Measurements from ENCODE around the gene AGPAT2.
"Not testable (repeated sequence)": the region's sequence is repeated elsewhere in the genome, so short reads cannot be mapped to it uniquely, and the experiment has no call there.

The AGPAT2 gene

GRCh38 chr9:136720251-136720897 is 33.1 kb upstream of the AGPAT2 start:
- no peak for DNase-seq (ENCODE audit: low spot score)

GRCh38 chr9:136719195-136719880 is 32.1 kb upstream of the AGPAT2 start:
- DNase-seq (ENCODE audit: low spot score), result no peak

DNA sequence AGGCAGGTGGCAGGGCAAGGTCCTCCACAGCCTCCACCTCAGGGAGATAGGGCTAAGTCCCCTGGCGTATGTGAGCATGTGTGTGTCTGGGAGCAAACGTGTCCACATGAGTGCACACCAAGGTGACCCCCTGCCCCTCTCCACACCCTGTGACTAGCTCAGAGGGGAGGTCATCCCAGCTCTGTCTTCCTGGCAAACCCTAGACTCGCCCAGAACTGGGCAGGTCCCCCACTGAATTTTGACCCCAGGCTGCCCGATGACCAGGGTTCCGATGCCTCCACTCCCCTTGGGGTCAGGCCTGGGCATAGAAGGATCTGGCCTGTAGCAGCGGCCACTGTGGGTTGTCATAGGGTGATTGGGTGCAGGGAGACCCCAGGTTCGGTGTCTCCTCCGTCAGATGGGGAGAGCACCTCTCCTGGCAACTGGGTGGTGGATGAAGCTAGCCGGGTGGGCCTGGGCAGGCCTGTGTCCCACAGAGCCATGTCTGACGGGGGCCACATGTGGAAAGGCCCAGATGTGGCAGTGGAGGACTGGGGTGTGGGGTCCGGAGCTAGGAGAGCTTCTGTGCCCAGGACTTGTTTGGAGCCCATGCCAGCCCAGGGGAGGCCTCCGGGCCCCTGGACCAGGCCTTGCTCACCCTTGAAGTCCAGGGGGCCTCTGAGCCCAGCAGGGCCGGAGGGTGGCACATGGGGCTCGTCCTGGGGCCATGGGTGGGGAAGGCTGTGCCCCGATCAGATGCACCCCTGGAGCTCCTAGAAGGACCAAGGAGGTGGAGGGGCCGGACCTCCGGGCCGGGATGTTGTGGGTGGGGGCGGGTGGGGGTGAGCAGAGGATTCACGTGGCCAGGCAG is 31.3 kb upstream of the AGPAT2 start:
- DNase-seq (ENCODE audit: low spot score), result no peak

DNA sequence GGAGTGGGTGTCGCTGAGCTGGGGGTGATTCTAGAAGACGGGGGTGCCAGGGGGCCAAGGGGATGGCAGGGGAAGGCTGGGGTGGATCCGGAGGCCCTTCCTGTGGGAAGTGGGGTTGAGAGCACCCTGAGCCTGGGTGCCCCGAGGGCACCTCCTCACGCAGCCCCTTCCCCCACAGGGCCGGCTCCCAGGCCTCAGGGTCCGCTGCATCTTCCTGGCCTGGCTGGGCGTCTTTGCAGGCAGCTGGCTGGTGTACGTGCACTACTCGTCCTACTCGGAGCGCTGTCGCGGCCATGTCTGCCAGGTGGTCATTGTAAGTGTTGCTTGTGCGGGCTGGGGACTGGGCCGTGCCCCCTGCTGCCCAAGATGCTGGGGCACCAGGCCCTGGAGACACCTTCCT is 30.1 kb upstream of the AGPAT2 start:
- DNase-seq (ENCODE audit: low spot score), result no peak

- no peak for DNase-seq (ENCODE audit: low spot score)
Observed at GRCh38 chr9:136714893-136715274, 27.6 kb upstream of the AGPAT2 start.

DNA sequence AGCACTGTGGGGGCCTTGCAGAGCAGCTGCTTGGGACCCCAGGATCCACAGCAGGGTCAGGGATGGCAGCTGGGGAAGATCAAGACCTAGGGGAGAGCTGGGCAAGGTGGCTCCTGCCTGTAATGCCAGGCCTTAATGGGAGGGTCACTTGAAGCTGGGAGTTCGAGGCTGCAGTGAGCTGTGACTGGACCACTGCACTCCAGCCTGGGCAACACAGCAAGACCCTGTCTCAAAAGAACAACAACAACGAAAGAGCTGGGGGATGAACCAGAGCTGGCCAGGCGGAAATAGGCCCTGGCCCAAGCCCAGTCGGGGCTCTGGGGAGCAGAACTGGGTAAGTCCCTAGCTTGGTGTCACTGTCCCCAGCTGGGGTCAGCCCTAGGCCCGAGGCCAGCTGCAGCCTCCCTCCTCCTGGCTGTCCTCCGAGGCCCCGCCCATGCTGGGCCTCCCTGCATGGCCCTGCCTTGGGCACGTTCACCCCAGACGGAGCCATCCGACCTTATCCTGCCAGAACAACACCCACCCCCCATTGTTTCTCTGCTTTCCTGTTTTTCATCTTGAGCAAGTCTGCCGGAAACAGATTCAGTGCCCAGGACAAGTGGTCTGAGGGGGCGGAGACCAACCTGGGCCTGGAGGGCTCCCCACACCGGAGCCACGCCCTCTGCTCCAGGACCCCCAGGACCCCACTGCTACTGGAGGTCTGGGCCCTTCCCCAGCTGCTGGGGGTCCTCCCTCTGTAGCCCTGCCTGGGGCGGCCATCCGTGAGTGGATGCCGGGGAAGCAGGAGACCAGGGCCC is 27.0 kb upstream of the AGPAT2 start:
- DNase-seq (ENCODE audit: low spot score), result no peak

- no peak for DNase-seq (ENCODE audit: low spot score)
Observed at GRCh38 chr9:136713550-136713949, 26.3 kb upstream of the AGPAT2 start.

- no peak for DNase-seq (ENCODE audit: low spot score)
Observed at GRCh38 chr9:136712690-136713544, 25.7 kb upstream of the AGPAT2 start.

DNA sequence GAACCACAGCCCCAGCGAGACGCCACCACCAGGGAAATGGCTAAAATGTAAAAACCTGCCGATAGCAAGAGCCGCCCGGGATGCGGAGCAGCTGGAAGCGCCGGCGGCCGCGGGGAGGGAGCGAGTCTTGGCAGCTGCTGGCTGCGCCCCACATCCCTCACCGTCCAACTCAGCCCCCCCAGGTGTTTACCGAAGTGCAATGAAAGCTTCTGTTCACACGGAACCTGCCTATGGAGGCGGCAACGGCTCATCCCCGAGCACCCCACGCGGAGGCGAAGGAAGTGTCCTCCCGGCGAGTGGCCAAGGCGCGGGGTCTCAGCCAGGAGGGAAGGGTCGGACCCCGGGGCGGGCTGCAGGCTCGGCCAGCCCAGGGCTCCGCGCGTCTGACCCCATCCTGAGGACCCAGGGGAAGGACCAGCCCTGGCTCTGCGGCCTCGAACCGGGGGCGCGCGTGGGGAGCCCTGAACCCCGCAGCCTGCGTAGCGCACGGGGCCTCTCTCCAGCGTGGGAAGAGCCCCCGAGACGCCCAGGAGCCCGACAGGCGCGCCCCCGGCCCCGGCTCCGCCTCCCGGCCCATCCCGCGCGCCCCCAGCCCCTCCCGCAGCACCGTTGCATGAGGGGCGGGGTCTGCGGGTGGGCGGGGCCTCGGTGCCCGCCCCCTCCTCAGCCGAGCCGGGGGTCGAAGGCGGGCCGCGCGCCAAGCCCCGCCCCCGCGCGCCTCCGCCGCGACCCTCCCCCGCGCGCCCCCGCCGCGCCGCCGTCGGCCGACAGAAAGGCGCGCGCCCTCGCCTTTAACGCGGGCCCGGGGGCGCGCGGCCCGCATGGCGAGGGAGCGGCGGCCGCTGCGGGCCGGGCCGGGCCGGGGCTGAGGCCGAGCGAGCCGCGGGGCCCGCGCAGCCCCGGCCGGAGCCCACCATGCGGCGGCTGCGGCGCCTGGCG is 24.8 kb upstream of the AGPAT2 start, which contains the start of gene DIPK1B:
DIPK1B (plus strand) TSS at position 822 of the 939 bp plus-strand sequence; CDS start at position 916, 94 bp downstream.
- no peak for DNase-seq (ENCODE audit: low spot score)

DNA sequence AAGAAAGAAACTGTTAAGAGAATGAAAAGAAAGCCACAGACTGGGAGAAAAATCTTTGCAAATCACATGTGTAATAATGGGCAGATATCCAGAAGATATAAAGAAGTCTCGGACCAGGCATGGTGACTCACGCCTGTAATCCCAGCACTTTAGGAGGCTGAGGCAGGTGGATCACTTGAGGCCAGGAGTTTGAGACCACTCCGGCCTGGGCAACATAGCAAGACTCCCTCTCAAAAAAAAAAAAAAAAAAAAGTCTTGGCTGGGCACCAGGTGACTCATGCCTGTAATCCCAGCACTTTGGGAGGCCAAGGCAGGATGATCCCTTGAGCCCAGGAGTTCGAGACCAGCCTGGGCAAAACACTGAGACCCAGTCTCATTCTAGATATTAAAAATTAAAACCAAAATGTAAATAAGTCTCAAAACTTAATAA is 24.0 kb upstream of the AGPAT2 start:
- not testable (repeated sequence) for DNase-seq (ENCODE audit: low spot score)

DNA sequence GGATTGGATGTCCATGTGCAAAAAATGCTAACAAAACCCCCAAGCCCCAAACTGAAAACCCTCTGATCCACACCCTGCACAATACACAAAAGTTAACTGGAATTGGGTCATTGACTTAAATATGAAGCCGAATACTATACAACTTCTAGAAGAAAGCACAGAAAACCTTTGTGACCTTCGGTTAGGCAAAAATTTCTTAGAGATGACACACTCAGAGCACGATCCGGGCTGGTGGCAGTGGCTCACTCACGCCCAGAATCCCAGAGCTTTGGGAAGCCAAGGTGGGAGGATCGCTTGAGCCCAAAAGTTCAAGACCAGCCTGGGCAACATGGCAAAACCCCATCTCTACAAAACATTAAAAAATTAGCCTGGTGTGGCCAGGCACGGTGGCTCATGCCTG is 23.3 kb upstream of the AGPAT2 start:
- no peak for DNase-seq (ENCODE audit: low spot score)

GRCh38 chr9:136709454-136710109 is 22.3 kb upstream of the AGPAT2 start:
- DNase-seq (ENCODE audit: low spot score), result no peak

- DNase-seq (ENCODE audit: low spot score), result no peak
Observed at GRCh38 chr9:136707849-136708517, 20.7 kb upstream of the AGPAT2 start.

GRCh38 chr9:136707011-136707410 is 19.8 kb upstream of the AGPAT2 start:
- DNase-seq (ENCODE audit: low spot score), result no peak

DNA sequence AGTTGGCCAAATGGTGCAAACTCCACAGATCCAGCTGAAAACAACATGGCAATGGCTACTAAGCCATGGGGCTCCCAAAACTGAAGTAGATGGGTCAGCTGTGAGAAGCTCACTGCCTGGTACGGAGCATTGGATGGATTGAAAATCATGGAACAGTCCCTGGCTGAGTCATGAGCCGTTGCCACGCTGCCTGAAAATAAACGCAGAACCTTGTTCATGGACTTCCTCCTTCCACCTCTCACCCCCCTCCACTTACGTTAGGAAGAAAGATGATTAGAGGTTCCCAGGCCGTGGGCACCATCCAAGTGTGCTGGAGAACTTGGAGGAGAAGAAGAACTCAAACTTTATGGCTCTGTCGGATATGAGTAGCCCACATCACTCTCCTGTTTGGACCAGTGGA is 18.3 kb upstream of the AGPAT2 start:
- no peak for DNase-seq (ENCODE audit: low spot score)

GRCh38 chr9:136704741-136705140 is 17.5 kb upstream of the AGPAT2 start:
- DNase-seq (ENCODE audit: low spot score), result not testable (repeated sequence)

GRCh38 chr9:136703276-136703860 is 16.1 kb upstream of the AGPAT2 start:
- no peak for DNase-seq (ENCODE audit: low spot score)

DNA sequence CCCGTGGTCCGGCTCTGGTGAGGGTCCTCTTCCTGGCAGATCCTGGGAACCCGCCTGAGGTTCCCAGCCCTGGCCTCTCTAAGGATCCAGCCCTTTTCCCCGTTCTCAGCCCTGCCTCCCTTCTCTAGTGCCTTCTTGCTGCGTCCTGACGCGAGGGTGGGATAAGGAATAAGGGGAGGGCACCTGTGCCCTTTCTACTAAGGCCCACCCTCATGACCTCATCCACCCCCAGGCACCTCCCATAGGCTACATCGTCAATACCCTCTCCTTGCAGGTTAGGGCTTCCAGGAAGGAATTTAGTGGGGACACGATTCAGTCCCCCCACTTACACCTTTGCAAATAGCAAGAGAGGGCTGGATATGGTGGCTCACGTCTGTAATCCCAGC is 14.4 kb upstream of the AGPAT2 start:
- no peak for DNase-seq (ENCODE audit: low spot score)

Data from putamen (tissue), 1 donor.